Lung (tissue), 12 donors: ENCODE measurements around the gene DHX15. TPM values are rescaled to one million over a fixed set of nuclear protein-coding genes. Genes with fewer than 3 reads are reported as not detected.

ENCODE experiments used
- ATAC-seq: fragments of 200-7000 bp; cut with Tn5 transposase; one replicate; pipeline ENCODE4 v1.9.1; 2020; ENCODE audit warnings: moderate number of reproducible peaks; ENCODE audit not compliant: insufficient read depth, low FRiP score
- DNase-seq, 3 donors: peaks; one replicate each; pipeline ENCODE4 v3.0.0-alpha.2; 2013 to 2017
- H3K27ac ChIP-seq, 2 donors: one replicate each; pipeline ENCODE4 v1.5.1; 2013; ENCODE audit warnings: mild to moderate bottlenecking in 2 of 2, moderate library complexity in 2 of 2, control low read depth in 1 of 2, inconsistent platforms in 1 of 2, low read depth in 1 of 2, low read length in 1 of 2
- H3K27me3 ChIP-seq, 3 donors: one replicate each; pipeline ENCODE4 v1.5.1; 2013; ENCODE audit warnings: low read length in 2 of 3; ENCODE audit not compliant: control insufficient read depth in 3 of 3, insufficient read depth in 3 of 3
- H3K36me3 ChIP-seq, 4 donors: one replicate each; pipeline ENCODE4 v1.5.1; 2013; ENCODE audit warnings: low read length in 4 of 4, mild to moderate bottlenecking in 1 of 4, moderate library complexity in 1 of 4; ENCODE audit not compliant: control insufficient read depth in 4 of 4, insufficient read depth in 4 of 4
- H3K4me1 ChIP-seq, 5 donors: one replicate each; pipeline ENCODE4 v1.5.1; 2013; ENCODE audit warnings: low read length in 5 of 5, mild to moderate bottlenecking in 2 of 5, moderate library complexity in 1 of 5; ENCODE audit not compliant: control insufficient read depth in 5 of 5, insufficient read depth in 5 of 5
- H3K4me3 ChIP-seq: one replicate; pipeline ENCODE4 v1.5.1; 2013; ENCODE audit warnings: mild to moderate bottlenecking, control low read depth, moderate library complexity
- H3K9ac ChIP-seq, 2 donors: one replicate each; pipeline ENCODE4 v1.5.1; 2013; ENCODE audit warnings: low read length in 2 of 2, control low read depth in 1 of 2; ENCODE audit not compliant: insufficient read depth in 1 of 2
- H3K9me3 ChIP-seq, 4 donors: one replicate each; pipeline ENCODE4 v1.5.1; 2013; ENCODE audit warnings: low read length in 3 of 4, mild to moderate bottlenecking in 1 of 4, moderate library complexity in 1 of 4; ENCODE audit not compliant: control insufficient read depth in 4 of 4, insufficient read depth in 3 of 4
- WGBS, 2 donors: extraction: QIAGEN DNeasy Blood & Tissue Kit; methylation state at CpG; one replicate each; pipeline ENCODE4 v1.1.7; 2013; 5-methylcytosine and 5-hydroxymethylcytosine counted together
- polyA plus RNA-seq, 2 donors: library from polyadenylated mRNA; stranded (reverse); fragments of 200-250 nt; gene quantifications; one replicate each; pipeline ENCODE4 v1.2.1, GENCODE V29; 2013
- total RNA-seq, 2 donors: library from RNA; depleted of rRNA in 1 of 2; stranded (reverse); fragments of >200 nt in 1 of 2; gene quantifications; one replicate each; pipeline ENCODE4 v1.2.1, GENCODE V29; 2014 to 2021
- TF ChIP-seq, protein P1 (sequence below): IDR thresholded peaks from 2 replicates; pipeline ENCODE4 v1.5.1; 2012; ENCODE audit warnings: mild to moderate bottlenecking; ENCODE audit errors: control extremely low read depth, extremely low read depth
- donor health status: control.
- donor health status: control.
- donor health status: Bipolar disorder and iron deficiency.
- donor health status: healthy.
- donor health status: DM: yes; HTN: yes; CAD: no.

The DHX15 gene
- total and polyA plus RNA-seq, 4 donors: 60.3 to 292 (median 88.0) TPM

DNA sequence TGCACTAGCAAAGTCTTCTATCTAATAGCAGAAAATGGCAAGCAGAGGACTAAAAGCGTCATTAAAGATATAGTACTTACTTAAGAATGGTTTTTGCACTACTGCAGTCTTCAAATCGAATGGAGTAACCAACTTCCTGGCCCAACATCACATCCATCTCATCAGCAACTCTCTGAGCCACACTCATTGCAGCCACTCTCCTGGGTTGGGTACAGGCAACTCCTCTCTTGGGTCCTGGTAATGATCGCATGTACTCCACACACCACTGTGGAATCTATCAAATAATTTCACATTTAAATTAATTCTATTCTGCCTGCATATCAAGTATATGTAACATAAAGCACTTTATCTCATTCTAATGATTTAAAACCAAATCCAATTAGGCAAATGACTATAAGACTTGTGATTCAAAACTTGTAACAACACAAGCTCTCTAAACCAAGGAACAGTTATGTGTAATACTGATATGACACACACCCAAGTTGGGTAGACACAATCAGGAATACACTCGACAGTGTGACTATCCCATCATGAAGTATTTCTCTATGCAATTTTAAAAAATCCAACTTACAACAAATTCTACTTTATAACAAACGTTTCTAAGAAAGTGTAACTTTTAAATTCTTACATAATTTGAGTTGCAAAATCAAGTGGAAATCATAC lies 13.6 kb downstream of the DHX15 start:
- Histone ChIP-seq H3K4me1 (peaks cover 0 to 8% (median 5%) of the 10 kb centered on the region in 5 donors), H3K4me3 (no peak overlapping the region), H3K36me3 (peaks cover 7 to 44% (median 12%) of the 10 kb centered on the region in 4 donors), H3K27me3 (no peaks in the 10 kb centered on the region), H3K9ac (no peak overlapping the region), H3K9me3 (no peaks in the 10 kb centered on the region), H3K27ac (no peak overlapping the region)
- ATAC-seq: no peak
- TF ChIP-seq, protein P1, sequence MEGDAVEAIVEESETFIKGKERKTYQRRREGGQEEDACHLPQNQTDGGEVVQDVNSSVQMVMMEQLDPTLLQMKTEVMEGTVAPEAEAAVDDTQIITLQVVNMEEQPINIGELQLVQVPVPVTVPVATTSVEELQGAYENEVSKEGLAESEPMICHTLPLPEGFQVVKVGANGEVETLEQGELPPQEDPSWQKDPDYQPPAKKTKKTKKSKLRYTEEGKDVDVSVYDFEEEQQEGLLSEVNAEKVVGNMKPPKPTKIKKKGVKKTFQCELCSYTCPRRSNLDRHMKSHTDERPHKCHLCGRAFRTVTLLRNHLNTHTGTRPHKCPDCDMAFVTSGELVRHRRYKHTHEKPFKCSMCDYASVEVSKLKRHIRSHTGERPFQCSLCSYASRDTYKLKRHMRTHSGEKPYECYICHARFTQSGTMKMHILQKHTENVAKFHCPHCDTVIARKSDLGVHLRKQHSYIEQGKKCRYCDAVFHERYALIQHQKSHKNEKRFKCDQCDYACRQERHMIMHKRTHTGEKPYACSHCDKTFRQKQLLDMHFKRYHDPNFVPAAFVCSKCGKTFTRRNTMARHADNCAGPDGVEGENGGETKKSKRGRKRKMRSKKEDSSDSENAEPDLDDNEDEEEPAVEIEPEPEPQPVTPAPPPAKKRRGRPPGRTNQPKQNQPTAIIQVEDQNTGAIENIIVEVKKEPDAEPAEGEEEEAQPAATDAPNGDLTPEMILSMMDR: no peak
- WGBS, 2 donors: 69 to 73% methylated on average over 5 of the region's 5 CpGs
- DNase-seq: no peak

DNA sequence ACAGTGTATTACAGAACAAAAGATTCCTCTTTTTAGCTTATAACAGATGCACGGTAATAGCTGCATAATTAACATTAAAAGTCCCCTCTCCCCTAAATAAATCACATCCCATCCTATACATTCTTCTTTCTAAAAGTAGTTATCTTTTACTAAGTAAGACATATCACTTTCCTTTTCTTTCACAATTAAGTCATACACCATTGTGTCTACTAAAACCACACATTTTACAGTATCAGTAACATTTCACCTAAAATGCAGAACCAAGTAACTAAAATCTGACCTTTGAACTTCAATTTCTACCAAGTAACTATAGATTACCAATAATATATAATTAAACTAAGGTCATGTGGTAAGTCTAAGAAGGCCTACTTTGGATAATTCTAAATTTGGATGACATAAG lies 14.2 kb downstream of the DHX15 start:
- no peak for ATAC-seq
- TF ChIP-seq, protein P1: no peak
- Histone ChIP-seq H3K27me3 (no peaks in the 10 kb centered on the region), H3K4me1 (peaks cover 0 to 8% (median 5%) of the 10 kb centered on the region in 5 donors), H3K9ac (no peak overlapping the region), H3K36me3 (peaks cover 2 to 39% (median 11%) of the 10 kb centered on the region in 4 donors), H3K4me3 (no peak overlapping the region), H3K27ac (no peak overlapping the region), H3K9me3 (no peaks in the 10 kb centered on the region)
- DNase-seq: no peak
- WGBS, 2 donors: 53 to 61% methylated on average over 1 of the region's 1 CpG

DNA sequence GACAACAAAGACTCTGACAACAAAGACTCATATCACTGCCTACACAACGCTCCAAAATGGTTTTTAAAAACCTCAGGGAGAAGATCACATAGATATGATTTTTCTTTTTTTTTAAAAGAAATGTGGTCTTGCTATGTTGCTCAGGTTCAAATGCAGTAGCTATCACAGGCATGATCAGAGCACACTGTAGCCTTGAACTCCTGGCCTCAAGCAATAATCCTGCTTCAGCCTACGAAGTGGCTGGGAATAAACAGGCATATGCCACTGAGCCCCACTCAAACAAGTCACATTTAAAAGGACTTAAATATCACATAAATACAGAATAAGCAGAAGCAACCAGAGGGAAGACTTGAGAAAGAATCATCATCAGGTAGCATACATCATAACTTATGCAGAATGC lies 14.7 kb downstream of the DHX15 start:
- TF ChIP-seq, protein P1: no peak
- WGBS, 2 donors: 84 to 88% methylated on average over 2 of the region's 2 CpGs
- Histone ChIP-seq H3K4me3 (no peak overlapping the region), H3K9me3 (no peaks in the 10 kb centered on the region), H3K27ac (no peak overlapping the region), H3K36me3 (peaks cover 2 to 35% (median 9%) of the 10 kb centered on the region in 4 donors), H3K9ac (no peak overlapping the region), H3K4me1 (peaks cover 0 to 10% (median 5%) of the 10 kb centered on the region in 5 donors), H3K27me3 (no peaks in the 10 kb centered on the region)
- DNase-seq (no peak), ATAC-seq (no peak)

DNA sequence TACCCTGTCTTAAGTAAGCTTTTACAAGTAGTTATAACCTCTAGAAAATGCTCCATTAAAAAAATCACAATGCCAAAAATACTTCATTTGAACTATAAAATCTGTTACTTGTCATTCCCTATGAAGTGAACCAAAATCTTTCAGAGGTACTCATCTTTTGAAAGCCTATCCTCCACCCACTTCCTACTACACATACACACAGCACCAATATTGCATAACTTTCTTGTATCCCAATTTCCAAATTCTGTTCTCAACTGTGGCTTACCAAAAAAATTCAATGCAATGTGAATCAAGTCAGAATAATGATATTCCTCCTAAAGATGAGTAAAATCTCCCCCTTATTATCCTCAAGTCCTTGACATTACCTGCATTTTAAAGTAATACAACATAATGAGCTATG lies 15.9 kb downstream of the DHX15 start:
- Histone ChIP-seq H3K9me3 (no peaks in the 10 kb centered on the region), H3K27ac (no peak overlapping the region), H3K4me1 (peaks cover 0 to 13% (median 5%) of the 10 kb centered on the region in 5 donors), H3K36me3 (peaks cover 2 to 25% (median 7%) of the 10 kb centered on the region in 4 donors), H3K27me3 (no peaks in the 10 kb centered on the region), H3K4me3 (no peak overlapping the region), H3K9ac (no peak overlapping the region)
- DNase-seq (no peak), ATAC-seq (no peak)
- TF ChIP-seq, protein P1: no peak
